WTC11 (cell line): ENCODE results near the gene COL4A1. TPM values are rescaled to one million over a fixed set of nuclear protein-coding genes. Genes with fewer than 3 reads are reported as not detected.

Source experiments
- ATAC-seq: fragments of 200-7000 bp; cut with Tn5 transposase; 2 replicates; pipeline ENCODE4 v1.10.0; 2021; ENCODE audit warnings: mild to moderate bottlenecking, moderate library complexity
- CTCF ChIA-PET: fragments of 300-600 bp; sonication (Branson Sonifier 250); formaldehyde crosslinking; loops from one replicate; lab custom pipeline; 2021; ENCODE audit warnings: antibody characterized with exemption; lab: Charles Lee
- POLR2A ChIA-PET: fragments of 350-600 bp; sonication (Branson Sonifier 250); formaldehyde crosslinking; loops from one replicate; lab custom pipeline; 2021; ENCODE audit warnings: antibody characterized with exemption; lab: Charles Lee
- DNase-seq: peaks from one replicate; pipeline ENCODE4 v3.0.0; 2021; ENCODE audit warnings: low spot score
- H3K27ac Mint-ChIP-seq: 2 replicates; pipeline ENCODE4 v1.8.0; 2021; ENCODE audit warnings: mixed read lengths
- H3K27me3 Mint-ChIP-seq: 2 replicates; pipeline ENCODE4 v1.8.0; 2021; ENCODE audit warnings: low read depth, mild to moderate bottlenecking, moderate library complexity, mixed read lengths
- H3K36me3 Mint-ChIP-seq: 2 replicates; pipeline ENCODE4 v1.8.0; 2021; ENCODE audit warnings: mixed read lengths
- H3K4me1 Mint-ChIP-seq: 2 replicates; pipeline ENCODE4 v1.8.0; 2022; ENCODE audit warnings: mixed read lengths
- H3K4me3 Mint-ChIP-seq: 2 replicates; pipeline ENCODE4 v1.8.0; 2021; ENCODE audit warnings: mild to moderate bottlenecking, moderate library complexity, mixed read lengths
- H3K9me3 Mint-ChIP-seq: 2 replicates; pipeline ENCODE4 v1.8.0; 2021; ENCODE audit warnings: mixed read lengths
- CBFB ChIP-seq: sonication (generic); formaldehyde crosslinking; IDR thresholded peaks from 2 replicates; pipeline ENCODE4 v1.8.1; 2022; ENCODE audit warnings: mild to moderate bottlenecking, low read depth, missing genetic modification reagents
- CREM ChIP-seq: sonication (generic); formaldehyde crosslinking; IDR thresholded peaks from 2 replicates; pipeline ENCODE4 v1.8.1; 2022; ENCODE audit warnings: mild to moderate bottlenecking, missing genetic modification reagents, moderate library complexity
- CTCF ChIP-seq: fragments of 200-600 bp; IDR thresholded peaks from 2 replicates; pipeline ENCODE4 v1.8.0; 2022; ENCODE audit warnings: antibody characterized with exemption
- E2F1 ChIP-seq: sonication (generic); formaldehyde crosslinking; IDR thresholded peaks from 2 replicates; pipeline ENCODE4 v1.8.0; 2022; ENCODE audit warnings: mild to moderate bottlenecking, missing genetic modification reagents
- EMX1 ChIP-seq: fragments of 250-450 bp; sonication (Bioruptor Pico); IDR thresholded peaks from 2 replicates; pipeline ENCODE4 v1.8.0; 2021; ENCODE audit warnings: mild to moderate bottlenecking
- FOXP1 ChIP-seq: sonication (generic); formaldehyde crosslinking; IDR thresholded peaks from 2 replicates; pipeline ENCODE4 v1.8.0; 2022; ENCODE audit warnings: missing genetic modification reagents, mild to moderate bottlenecking, moderate library complexity, borderline replicate concordance
- GRHL2 ChIP-seq: fragments of 250-450 bp; sonication (Bioruptor Pico); IDR thresholded peaks from 2 replicates; pipeline ENCODE4 v1.8.0; 2022; ENCODE audit warnings: mild to moderate bottlenecking, moderate library complexity; ENCODE audit not compliant: insufficient replicate concordance, severe bottlenecking
- GTF2I ChIP-seq: fragments of 250-450 bp; sonication (Bioruptor Pico); conservative IDR thresholded peaks from 2 replicates; pipeline ENCODE4 v1.4.0; 2021; ENCODE audit warnings: mild to moderate bottlenecking
- HMGXB4 ChIP-seq: sonication (generic); formaldehyde crosslinking; IDR thresholded peaks from 2 replicates; pipeline ENCODE4 v1.8.1; 2023; ENCODE audit warnings: mild to moderate bottlenecking, moderate library complexity, missing genetic modification reagents
- IRF2 ChIP-seq: sonication (generic); formaldehyde crosslinking; IDR thresholded peaks from 2 replicates; pipeline ENCODE4 v1.8.0; 2022; ENCODE audit warnings: low read depth, missing genetic modification reagents, borderline replicate concordance
- NR1H2 ChIP-seq: sonication (generic); formaldehyde crosslinking; IDR thresholded peaks from 2 replicates; pipeline ENCODE4 v1.9.0; 2021; ENCODE audit warnings: mild to moderate bottlenecking, moderate library complexity, missing genetic modification reagents
- PRDM15 ChIP-seq: sonication (generic); formaldehyde crosslinking; IDR thresholded peaks from 2 replicates; pipeline ENCODE4 v1.8.0; 2022; ENCODE audit warnings: missing genetic modification reagents
- PREB ChIP-seq: sonication (generic); formaldehyde crosslinking; IDR thresholded peaks from 2 replicates; pipeline ENCODE4 v1.8.1; 2022; ENCODE audit warnings: mild to moderate bottlenecking, missing genetic modification reagents, moderate library complexity, borderline replicate concordance
- SOX15 ChIP-seq: fragments of 250-450 bp; sonication (Bioruptor Pico); IDR thresholded peaks from 2 replicates; pipeline ENCODE4 v1.9.0; 2021; ENCODE audit warnings: mild to moderate bottlenecking
- SP1 ChIP-seq: sonication (generic); formaldehyde crosslinking; conservative IDR thresholded peaks from 2 replicates; pipeline ENCODE4 v1.8.1; 2022; ENCODE audit warnings: missing genetic modification reagents
- STAT6 ChIP-seq: sonication (generic); formaldehyde crosslinking; conservative IDR thresholded peaks from 2 replicates; pipeline ENCODE4 v1.8.1; 2023; ENCODE audit warnings: mild to moderate bottlenecking, low read depth, missing genetic modification reagents, moderate library complexity
- ZBTB21 ChIP-seq: sonication (generic); formaldehyde crosslinking; IDR thresholded peaks from 2 replicates; pipeline ENCODE4 v1.8.1; 2023; ENCODE audit warnings: mild to moderate bottlenecking, missing genetic modification reagents, borderline replicate concordance
- ZNF138 ChIP-seq: sonication (generic); formaldehyde crosslinking; conservative IDR thresholded peaks from 2 replicates; pipeline ENCODE4 v1.8.1; 2022; ENCODE audit warnings: mild to moderate bottlenecking, moderate library complexity, missing genetic modification reagents
- total RNA-seq: library from RNA; stranded (reverse); gene quantifications from 3 replicates; pipeline ENCODE4 v1.2.3, GENCODE V29; 2021
- TF ChIP-seq, protein P1 (sequence below): sonication (generic); formaldehyde crosslinking; IDR thresholded peaks from 2 replicates; pipeline ENCODE4 v1.8.1; 2023; ENCODE audit warnings: mild to moderate bottlenecking, missing genetic modification reagents
- TF ChIP-seq, protein P2 (sequence below): fragments of 250-450 bp; sonication (Bioruptor Pico); IDR thresholded peaks from 2 replicates; pipeline ENCODE4 v2.1.2; 2022; ENCODE audit warnings: mild to moderate bottlenecking, moderate library complexity

Gene COL4A1
- total RNA-seq, 1 experiment from 2014 or later = 89.6 TPM

GRCh38 chr13:110214637-110215036 is 92.3 kb downstream of the COL4A1 start:
- ChIA-PET POLR2A (no interaction called here), CTCF (no interaction called here)
- no peaks in the 10 kb centered on the region for H3K27me3 Mint-ChIP-seq
- TF ChIP-seq GTF2I (CRISPR knock-in tag) = no peak
- no peak for TF ChIP-seq FOXP1 (CRISPR knock-in tag)
- no peak for TF ChIP-seq SOX15 (CRISPR knock-in tag)
- no peak for TF ChIP-seq STAT6 (CRISPR knock-in tag)
- no peak for TF ChIP-seq CTCF
- no peak for TF ChIP-seq HMGXB4 (CRISPR knock-in tag)
- TF ChIP-seq IRF2 = no peak
- no peak for TF ChIP-seq CREM (CRISPR knock-in tag)
- no peak for TF ChIP-seq CBFB (CRISPR knock-in tag)
- no peak for TF ChIP-seq SP1 (CRISPR knock-in tag)
- TF ChIP-seq PRDM15 (CRISPR knock-in tag) = no peak
- TF ChIP-seq ZNF138 (CRISPR knock-in tag) = no peak
- TF ChIP-seq, protein P1, sequence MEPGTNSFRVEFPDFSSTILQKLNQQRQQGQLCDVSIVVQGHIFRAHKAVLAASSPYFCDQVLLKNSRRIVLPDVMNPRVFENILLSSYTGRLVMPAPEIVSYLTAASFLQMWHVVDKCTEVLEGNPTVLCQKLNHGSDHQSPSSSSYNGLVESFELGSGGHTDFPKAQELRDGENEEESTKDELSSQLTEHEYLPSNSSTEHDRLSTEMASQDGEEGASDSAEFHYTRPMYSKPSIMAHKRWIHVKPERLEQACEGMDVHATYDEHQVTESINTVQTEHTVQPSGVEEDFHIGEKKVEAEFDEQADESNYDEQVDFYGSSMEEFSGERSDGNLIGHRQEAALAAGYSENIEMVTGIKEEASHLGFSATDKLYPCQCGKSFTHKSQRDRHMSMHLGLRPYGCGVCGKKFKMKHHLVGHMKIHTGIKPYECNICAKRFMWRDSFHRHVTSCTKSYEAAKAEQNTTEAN (CRISPR knock-in tag) = no peak
- no peak for TF ChIP-seq EMX1 (CRISPR knock-in tag)
- no peak for TF ChIP-seq GRHL2 (CRISPR knock-in tag)
- no peak for TF ChIP-seq E2F1 (CRISPR knock-in tag)
- TF ChIP-seq NR1H2 (CRISPR knock-in tag) = no peak
- TF ChIP-seq, protein P2, sequence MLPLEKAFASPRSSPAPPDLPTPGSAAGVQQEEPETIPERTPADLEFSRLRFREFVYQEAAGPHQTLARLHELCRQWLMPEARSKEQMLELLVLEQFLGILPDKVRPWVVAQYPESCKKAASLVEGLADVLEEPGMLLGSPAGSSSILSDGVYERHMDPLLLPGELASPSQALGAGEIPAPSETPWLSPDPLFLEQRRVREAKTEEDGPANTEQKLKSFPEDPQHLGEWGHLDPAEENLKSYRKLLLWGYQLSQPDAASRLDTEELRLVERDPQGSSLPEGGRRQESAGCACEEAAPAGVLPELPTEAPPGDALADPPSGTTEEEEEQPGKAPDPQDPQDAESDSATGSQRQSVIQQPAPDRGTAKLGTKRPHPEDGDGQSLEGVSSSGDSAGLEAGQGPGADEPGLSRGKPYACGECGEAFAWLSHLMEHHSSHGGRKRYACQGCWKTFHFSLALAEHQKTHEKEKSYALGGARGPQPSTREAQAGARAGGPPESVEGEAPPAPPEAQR (CRISPR knock-in tag) = no peak
- no peak for TF ChIP-seq ZBTB21 (CRISPR knock-in tag)
- TF ChIP-seq PREB (CRISPR knock-in tag) = no peak
- peaks cover 3% of the 10 kb centered on the region; the same call in 1 of the 2 replicates for H3K4me1 Mint-ChIP-seq
- H3K36me3 Mint-ChIP-seq = no peaks in the 10 kb centered on the region
- H3K9me3 Mint-ChIP-seq = no peaks in the 10 kb centered on the region; the same call in 1 of the 2 replicates
- H3K4me3 Mint-ChIP-seq = no peak overlapping the region
- H3K27ac Mint-ChIP-seq = no peak overlapping the region
- no peak for DNase-seq
- no peak for ATAC-seq
